Fibroblast of skin of abdomen (primary cell): ENCODE data around the gene C1QTNF1.
"Not testable (repeated sequence)": the region's sequence is repeated elsewhere in the genome, so short reads cannot be mapped to it uniquely, and the experiment has no call there.

Experiments used
- DNase-seq: peaks from one replicate; pipeline ENCODE4 v3.0.0-alpha.2; 2013

Gene C1QTNF1

GRCh38 chr17:79023180-79023705 is 726 bp upstream of the C1QTNF1 start:
- no peak for DNase-seq

- DNase-seq = no peak
These were observed 1.1 kb downstream of the C1QTNF1 start for GRCh38 chr17:79024901-79025737.

GRCh38 chr17:79026376-79027273 is 2.7 kb downstream of the C1QTNF1 start:
- peak; percentile 70 for DNase-seq

- DNase-seq = no peak
These were observed 3.4 kb downstream of the C1QTNF1 start for GRCh38 chr17:79027274-79027924.

GRCh38 chr17:79027925-79028491 is 4.0 kb downstream of the C1QTNF1 start:
- DNase-seq = peak; percentile 29

GRCh38 chr17:79028496-79029326 is 4.7 kb downstream of the C1QTNF1 start:
- DNase-seq = no peak

GRCh38 chr17:79029327-79030009 is 5.5 kb downstream of the C1QTNF1 start:
- no peak for DNase-seq

- not testable (repeated sequence) for DNase-seq
These were observed 6.7 kb downstream of the C1QTNF1 start for GRCh38 chr17:79030636-79031035.

- DNase-seq = no peak
These were observed 8.3 kb downstream of the C1QTNF1 start for GRCh38 chr17:79031996-79032875.

GRCh38 chr17:79033046-79033616 is 9.2 kb downstream of the C1QTNF1 start:
- no peak for DNase-seq

GRCh38 chr17:79033741-79034501 is 10.0 kb downstream of the C1QTNF1 start:
- DNase-seq = no peak

- no peak for DNase-seq
These were observed 11.0 kb downstream of the C1QTNF1 start for GRCh38 chr17:79034931-79035485.

- DNase-seq = no peak
These were observed 11.7 kb downstream of the C1QTNF1 start for GRCh38 chr17:79035686-79036085.

GRCh38 chr17:79036181-79036580 is 12.2 kb downstream of the C1QTNF1 start:
- DNase-seq = no peak

GRCh38 chr17:79036596-79036995 is 12.6 kb downstream of the C1QTNF1 start:
- peak; percentile 79 for DNase-seq

- DNase-seq = peak; percentile 89
These were observed 14.7 kb downstream of the C1QTNF1 start for GRCh38 chr17:79038545-79039135.

GRCh38 chr17:79039171-79039570 is 15.2 kb downstream of the C1QTNF1 start:
- no peak for DNase-seq

GRCh38 chr17:79039886-79040285 is 15.9 kb downstream of the C1QTNF1 start:
- DNase-seq = no peak
